ENCODE data around the gene SDHD. TPM values are rescaled to one million over a fixed set of nuclear protein-coding genes. Genes with fewer than 3 reads are reported as not detected.

The SDHD gene
- total RNA-seq, 1 donor from 2014 or later = 68.5 TPM

- DNase-seq (ENCODE audit: low spot score in 2 of 2) = no peak
- Histone ChIP-seq H3K9me3 (no peaks in the 10 kb centered on the region), H3K27ac (no peak overlapping the region), H3K4me3 (no peak overlapping the region), H3K27me3 (no peaks in the 10 kb centered on the region), H3K36me3 (peaks cover 43 to 55% of the 10 kb centered on the region in 2 donors), H3K4me1 (peaks cover 0 to 4% of the 10 kb centered on the region in 2 donors)
- intact Hi-C loops (cut with DNase I) = no loop called here
- no peak for TF ChIP-seq CTCF (IDR thresholded peaks at IDR 0.05)
Measured at GRCh38 chr11:112049777-112050176, 36.9 kb upstream of the SDHD start.

- DNase-seq (ENCODE audit: low spot score in 2 of 2) = no peak
- Histone ChIP-seq H3K9me3 (no peaks in the 10 kb centered on the region), H3K36me3 (peaks cover 37 to 45% of the 10 kb centered on the region in 2 donors), H3K27me3 (no peaks in the 10 kb centered on the region), H3K27ac (no peak overlapping the region), H3K4me3 (no peak overlapping the region), H3K4me1 (peaks cover 0 to 4% of the 10 kb centered on the region in 2 donors)
- TF ChIP-seq CTCF (IDR thresholded peaks at IDR 0.05) = no peak
- intact Hi-C loops (cut with DNase I) = no loop called here
Measured at GRCh38 chr11:112050721-112051120, 36.0 kb upstream of the SDHD start.

GRCh38 chr11:112051768-112052167 is 34.9 kb upstream of the SDHD start:
- H3K4me1 ChIP-seq = peaks cover 0 to 4% of the 10 kb centered on the region in 2 donors
- no peaks in the 10 kb centered on the region for H3K9me3 ChIP-seq
- TF ChIP-seq CTCF (IDR thresholded peaks at IDR 0.05) = no peak
- no peak for DNase-seq (ENCODE audit: low spot score in 2 of 2)
- no peak overlapping the region for H3K4me3 ChIP-seq
- H3K27ac ChIP-seq = no peak overlapping the region
- peaks cover 33 to 35% of the 10 kb centered on the region in 2 donors for H3K36me3 ChIP-seq
- intact Hi-C loops (cut with DNase I) = no loop called here
- no peaks in the 10 kb centered on the region for H3K27me3 ChIP-seq

- H3K9me3 ChIP-seq = no peaks in the 10 kb centered on the region
- no peak overlapping the region for H3K4me3 ChIP-seq
- H3K4me1 ChIP-seq = no peaks in the 10 kb centered on the region
- no peaks in the 10 kb centered on the region for H3K27me3 ChIP-seq
- H3K27ac ChIP-seq = no peak overlapping the region
- intact Hi-C loops (cut with DNase I) = no loop called here
- H3K36me3 ChIP-seq = peaks cover 44 to 51% of the 10 kb centered on the region in 2 donors
- TF ChIP-seq CTCF (IDR thresholded peaks at IDR 0.05) = no peak
- no peak for DNase-seq (ENCODE audit: low spot score in 2 of 2)
Measured at GRCh38 chr11:112057170-112057569, 29.5 kb upstream of the SDHD start.

GRCh38 chr11:112058103-112058502 is 28.6 kb upstream of the SDHD start:
- no peaks in the 10 kb centered on the region for H3K4me1 ChIP-seq
- no peak overlapping the region for H3K27ac ChIP-seq
- H3K36me3 ChIP-seq = peaks cover 44 to 51% of the 10 kb centered on the region in 2 donors
- H3K27me3 ChIP-seq = no peaks in the 10 kb centered on the region
- DNase-seq (ENCODE audit: low spot score in 2 of 2) = no peak
- H3K4me3 ChIP-seq = no peak overlapping the region
- no peak for TF ChIP-seq CTCF (IDR thresholded peaks at IDR 0.05)
- intact Hi-C loops (cut with DNase I) = no loop called here
- no peaks in the 10 kb centered on the region for H3K9me3 ChIP-seq

- Histone ChIP-seq H3K4me3 (no peak overlapping the region), H3K4me1 (no peaks in the 10 kb centered on the region), H3K9me3 (no peaks in the 10 kb centered on the region), H3K36me3 (peaks cover 29 to 49% of the 10 kb centered on the region in 2 donors), H3K27ac (no peak overlapping the region), H3K27me3 (no peaks in the 10 kb centered on the region)
- intact Hi-C loops (cut with DNase I) = no loop called here
- TF ChIP-seq CTCF (IDR thresholded peaks at IDR 0.05) = no peak
- DNase-seq (ENCODE audit: low spot score in 2 of 2) = no peak
Measured at GRCh38 chr11:112062923-112063322, 23.8 kb upstream of the SDHD start.
